Erythroblast (primary cell): ENCODE results near the gene PPT1.

Experiments used
- GATA1 ChIP-seq: IDR thresholded peaks from 2 replicates; pipeline ENCODE4 v1.6.1; 2011; ENCODE audit warnings: low read depth, mild to moderate bottlenecking, control low read depth, low read length, moderate library complexity
- POLR2A ChIP-seq: IDR thresholded peaks from 2 replicates; pipeline ENCODE4 v1.6.1; 2011; ENCODE audit warnings: mild to moderate bottlenecking, low read length

- no peak for TF ChIP-seq POLR2A
- no peak for TF ChIP-seq GATA1
Observed at GRCh38 chr1:40076895-40077312, 20.1 kb downstream of the PPT1 start.
